NCI-H2171 (cell line): Measurements from ENCODE around the gene DLG2.

ENCODE experiments used
- DNase-seq: peaks from one replicate; lab custom pipeline; 2025; lab: John Stamatoyannopoulos, UW

The DLG2 gene

DNA sequence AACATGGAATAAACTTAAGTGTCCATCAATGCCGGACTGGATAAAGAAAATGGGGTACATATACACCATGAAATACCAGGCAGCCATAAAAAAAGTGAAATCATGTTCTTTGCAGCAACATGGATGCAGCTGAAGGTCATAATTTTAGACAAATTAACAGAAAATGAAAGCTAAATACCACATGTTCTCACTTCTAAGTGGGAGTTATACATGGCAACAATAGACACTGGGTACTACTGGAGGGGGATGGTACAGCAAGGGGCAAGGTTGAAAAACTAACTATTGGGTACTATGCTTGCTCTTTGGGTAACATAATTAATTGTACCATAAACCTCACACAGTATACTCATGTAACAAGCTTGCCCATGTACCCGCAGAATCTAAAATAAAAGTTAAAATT is 851.6 kb downstream of the DLG2 start:
- DNase-seq: no peak

- no peak for DNase-seq
Measured at GRCh38 chr11:84763931-84764330, 863.2 kb downstream of the DLG2 start.

DNA sequence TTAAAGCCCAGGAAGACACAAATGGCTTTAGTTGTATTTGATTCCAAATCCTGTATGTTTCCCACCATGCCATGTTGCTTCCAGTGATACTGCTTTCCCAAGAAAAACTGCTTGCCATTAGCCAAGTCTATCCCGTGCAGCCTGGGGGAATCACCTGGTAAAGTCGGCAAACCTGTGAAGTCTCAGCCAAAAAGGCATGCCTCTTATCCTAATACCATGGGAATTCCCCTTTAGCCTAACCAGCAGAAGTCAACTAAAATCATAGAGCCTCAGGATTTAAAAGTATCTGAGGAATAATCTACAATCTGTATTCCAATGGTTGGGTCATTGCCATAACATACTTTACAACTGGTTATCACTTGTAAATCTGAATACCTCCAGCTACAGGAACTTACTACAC is 869.4 kb downstream of the DLG2 start:
- no peak for DNase-seq

- no peak for DNase-seq
Measured at GRCh38 chr11:84751371-84751770, 875.8 kb downstream of the DLG2 start.

GRCh38 chr11:84747871-84748270 is 879.3 kb downstream of the DLG2 start:
- no peak for DNase-seq

DNA sequence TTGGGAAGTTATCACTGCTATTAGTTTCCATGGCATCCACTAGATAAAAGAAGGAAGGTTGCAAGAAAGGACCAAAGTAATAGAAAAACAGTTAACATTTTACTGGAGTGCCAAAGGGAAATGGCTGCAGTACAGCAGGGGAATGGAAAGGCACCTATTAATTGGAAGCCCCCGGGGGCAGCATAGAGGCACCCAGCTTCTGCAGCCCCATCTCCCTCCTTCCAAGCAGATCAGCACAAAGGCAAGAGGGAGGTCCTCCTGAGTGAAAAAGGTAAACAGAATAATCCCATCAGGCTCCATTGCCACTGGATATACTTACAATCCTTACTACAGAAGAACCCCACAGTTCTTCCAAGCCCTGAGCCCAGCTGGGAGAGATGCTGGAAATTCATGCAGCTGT is 887.1 kb downstream of the DLG2 start:
- DNase-seq: no peak

DNA sequence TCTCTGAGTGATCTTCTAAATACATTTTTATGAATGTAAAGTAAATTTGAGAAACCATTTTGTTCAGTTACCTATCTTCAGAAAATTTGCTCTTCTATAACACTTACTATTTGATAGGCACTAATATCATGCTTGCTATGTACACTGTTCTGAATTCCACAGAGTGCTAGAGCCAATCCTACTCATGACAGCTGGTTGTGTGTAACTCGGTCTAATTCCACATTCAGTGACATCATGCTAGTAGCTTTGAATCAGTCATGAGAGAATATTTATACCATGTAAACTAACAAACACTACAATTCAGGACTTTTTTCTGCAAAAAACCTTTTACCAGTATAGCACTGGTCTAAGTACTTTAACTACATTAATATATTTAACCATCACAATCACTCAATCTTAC is 902.9 kb downstream of the DLG2 start:
- no peak for DNase-seq

DNA sequence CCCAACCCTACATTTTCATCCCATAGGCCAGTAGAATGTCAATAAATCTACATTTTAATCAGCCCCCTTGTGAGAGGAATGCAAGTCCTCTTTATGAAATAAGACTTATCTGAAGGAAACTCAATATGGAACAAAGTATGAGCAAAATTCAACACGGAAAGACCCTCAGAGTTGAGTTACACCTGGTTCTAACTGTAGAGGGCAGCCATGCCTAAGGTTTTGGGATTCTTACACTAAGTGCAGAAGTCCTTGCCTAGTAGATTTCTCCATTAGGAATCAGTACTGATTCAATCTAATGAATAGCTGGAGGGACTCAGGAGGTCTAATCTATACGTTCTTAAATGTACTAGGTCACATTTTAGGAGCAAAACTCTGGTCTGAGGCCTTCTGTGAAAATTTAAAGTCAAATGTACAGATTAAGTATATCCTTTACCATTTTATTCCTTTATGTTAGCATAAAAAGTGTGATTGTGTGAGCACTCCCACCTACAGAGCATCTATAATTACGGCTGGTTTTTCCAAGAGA is 904.5 kb downstream of the DLG2 start:
- no peak for DNase-seq

GRCh38 chr11:84721561-84721961 is 905.6 kb downstream of the DLG2 start:
- DNase-seq: no peak

GRCh38 chr11:84720706-84721402 is 906.3 kb downstream of the DLG2 start:
- DNase-seq: no peak

- DNase-seq: no peak
Measured at GRCh38 chr11:84719935-84720577, 907.1 kb downstream of the DLG2 start.

DNA sequence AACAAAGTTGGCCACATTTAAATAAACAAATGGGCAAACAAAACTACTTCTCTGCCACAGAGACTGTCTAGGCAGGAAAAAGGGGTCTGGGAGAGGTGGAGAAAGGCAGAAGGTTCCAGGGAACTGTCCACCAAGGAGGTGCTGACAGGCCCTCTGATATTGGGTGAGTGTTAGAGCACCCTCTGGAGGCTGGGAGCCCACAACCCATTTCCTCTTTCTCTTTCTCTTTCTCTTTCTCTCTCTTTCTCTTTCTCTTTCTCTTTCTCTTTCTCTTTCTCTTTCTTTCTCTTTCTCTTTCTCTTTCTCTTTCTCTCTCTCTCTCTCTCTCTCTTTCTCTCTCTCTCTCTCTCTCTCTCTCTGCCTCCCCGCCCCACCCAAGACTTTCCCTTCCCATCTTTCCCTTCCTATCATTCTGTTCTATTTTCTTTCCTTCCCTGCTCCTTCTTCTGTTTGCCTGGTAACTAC is 912.8 kb downstream of the DLG2 start:
- no peak for DNase-seq

DNA sequence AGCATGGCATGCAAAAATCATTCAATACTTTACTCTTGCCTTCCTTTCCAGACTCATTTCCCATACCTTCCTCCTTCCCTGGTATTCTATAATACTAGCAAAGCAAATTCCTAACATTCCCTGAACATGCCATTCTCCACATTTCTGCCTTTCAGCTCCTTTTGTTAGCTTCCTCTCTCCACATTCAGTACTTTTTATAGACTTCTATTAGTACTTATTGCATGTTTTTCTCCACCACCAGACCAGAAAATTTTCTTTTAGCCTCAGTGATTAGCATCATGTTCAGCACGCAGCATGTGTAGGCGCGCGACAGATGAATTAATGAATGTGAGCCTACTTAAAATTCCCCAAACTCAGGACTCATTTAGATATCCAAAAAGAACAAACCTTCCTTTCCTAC is 935.3 kb downstream of the DLG2 start:
- no peak for DNase-seq

DNA sequence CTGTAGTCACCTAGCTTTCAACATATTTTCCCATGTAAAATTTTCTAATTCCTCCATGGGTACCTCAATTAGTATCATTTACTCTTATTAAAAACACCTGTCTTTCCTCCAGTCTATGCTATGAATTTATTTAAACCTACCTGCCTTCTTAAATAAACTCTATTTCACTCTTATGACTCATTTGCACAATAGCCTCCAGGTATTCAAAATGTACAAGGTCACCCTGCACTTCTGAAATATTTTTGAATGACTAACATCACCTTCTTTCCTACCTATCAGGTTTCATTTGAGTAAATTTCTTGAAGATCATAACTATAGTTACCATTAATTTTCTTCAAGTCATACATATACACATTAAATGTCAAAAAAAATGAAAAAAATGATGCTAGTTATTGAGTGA is 939.7 kb downstream of the DLG2 start:
- DNase-seq: no peak

DNA sequence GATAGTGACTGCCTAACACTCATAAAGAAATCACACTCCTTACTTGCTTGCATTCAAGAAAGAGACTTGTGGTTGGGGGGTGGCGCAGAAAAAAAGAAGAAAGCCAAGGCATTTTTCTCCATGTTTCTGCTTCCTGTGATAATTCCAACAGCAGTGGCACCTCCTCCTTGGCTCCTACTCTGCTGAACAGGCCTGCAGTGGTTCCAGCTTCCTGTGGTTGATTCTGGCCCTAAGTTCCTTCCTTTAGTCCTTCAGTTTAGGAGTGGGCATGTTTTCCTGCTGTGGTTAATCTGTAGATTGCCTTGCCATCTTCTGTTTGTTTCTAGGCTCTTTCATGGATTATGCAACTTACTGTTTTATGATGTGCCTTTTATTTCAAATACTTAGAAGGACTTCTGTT is 940.4 kb downstream of the DLG2 start:
- DNase-seq: no peak

DNA sequence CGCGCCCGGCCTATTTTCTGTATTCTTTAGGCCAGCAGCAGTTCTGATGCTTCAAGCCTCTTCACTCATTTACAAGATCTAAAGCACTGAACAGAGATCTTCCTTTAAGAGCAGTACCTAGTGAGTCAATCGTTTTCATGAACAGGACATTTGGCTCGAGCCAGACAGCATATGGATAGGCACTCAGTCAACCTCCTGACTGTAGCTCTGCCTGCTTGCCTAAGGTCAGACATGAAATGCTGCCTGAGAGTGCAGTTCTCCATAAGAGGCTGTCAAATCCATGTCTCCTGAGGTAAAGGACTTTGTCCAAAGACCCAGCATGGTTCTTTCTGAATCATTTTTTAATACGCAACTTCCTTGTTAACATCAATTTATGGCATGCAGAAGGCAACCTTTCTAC is 941.2 kb downstream of the DLG2 start:
- DNase-seq: no peak

DNA sequence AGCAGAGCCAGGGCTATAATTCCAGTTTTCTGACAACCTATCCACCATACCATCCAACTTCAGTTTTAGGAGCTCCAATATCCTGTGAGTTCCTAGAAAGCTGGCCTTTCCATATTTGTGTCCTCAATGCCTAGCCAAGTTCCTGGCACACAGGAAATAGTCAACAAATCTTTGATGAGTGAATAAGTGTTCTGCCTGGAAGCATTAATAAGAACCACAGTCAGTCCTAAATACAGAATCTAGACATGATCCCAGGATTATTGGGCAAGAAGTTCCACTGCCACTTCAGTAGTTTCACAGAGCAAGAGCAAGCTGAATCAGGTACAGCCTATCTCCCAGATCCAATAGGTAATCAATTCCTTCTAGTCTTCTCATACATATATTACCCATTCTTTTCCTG is 942.0 kb downstream of the DLG2 start:
- DNase-seq: no peak

- no peak for DNase-seq
Measured at GRCh38 chr11:84681456-84681855, 945.7 kb downstream of the DLG2 start.

DNA sequence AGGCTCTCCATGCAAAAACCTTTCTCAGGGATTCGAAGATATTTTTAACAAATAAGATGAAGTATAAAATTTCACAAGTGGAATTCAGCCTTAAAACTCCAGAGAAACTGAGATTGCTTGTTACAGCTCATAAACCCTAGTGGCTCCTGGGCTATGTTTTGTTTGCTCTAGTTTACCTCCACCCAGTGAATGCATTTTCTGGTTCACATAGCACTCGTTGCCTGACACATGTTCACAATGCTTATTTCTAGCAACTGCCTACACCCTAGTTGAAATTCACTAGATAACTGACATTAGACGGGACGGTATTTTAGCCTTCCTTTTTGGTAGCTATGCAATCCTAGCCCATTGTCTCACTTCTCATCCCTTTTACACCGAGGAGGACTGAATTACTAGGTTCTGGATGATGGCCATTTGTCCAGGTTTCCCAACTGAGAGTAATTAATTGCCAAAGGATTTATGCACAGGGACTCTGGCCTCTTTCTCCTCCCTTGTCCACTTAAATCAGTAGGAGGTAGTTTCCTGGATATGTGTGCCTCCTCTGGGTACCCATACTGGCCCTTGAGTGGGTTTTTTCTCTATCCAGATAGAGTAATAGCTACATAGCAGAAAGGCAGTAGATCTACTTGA is 951.6 kb downstream of the DLG2 start:
- no peak for DNase-seq

- DNase-seq: no peak
Measured at GRCh38 chr11:84673753-84674152, 953.4 kb downstream of the DLG2 start.

DNA sequence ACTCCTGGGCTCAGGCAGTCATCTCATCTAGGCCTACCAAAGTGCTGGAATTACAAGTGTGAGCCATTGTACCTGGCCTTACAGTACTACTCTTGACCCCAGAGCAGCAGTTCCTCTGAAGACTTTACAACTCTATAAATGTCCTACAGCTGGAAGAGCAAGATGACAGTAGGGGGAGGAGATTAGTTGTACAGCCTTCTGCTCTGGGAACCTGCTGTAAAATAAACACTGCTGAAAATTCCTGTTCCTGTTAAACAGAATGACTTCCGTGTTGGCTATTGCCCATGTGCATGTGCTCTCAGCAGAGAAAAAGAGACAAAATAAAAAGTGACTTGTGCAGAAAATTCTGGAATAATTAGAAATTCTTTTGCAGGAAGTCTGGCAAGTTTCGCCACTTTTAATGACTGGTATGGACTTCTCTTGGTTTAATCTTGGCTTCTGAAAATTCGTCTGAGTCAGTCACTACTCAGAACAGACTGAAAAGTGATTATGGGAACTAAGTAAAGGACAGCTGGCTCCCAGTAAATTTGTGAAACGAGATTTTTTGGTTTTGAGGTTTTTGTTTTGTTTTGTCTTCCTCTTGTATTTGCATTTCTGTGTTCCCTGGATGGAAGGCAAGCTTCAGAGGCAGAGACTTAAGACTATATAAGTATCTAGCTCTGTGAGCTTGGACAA is 955.7 kb downstream of the DLG2 start:
- DNase-seq: no peak

GRCh38 chr11:84663731-84664130 is 963.4 kb downstream of the DLG2 start:
- no peak for DNase-seq
